ENCODE results near the gene CACNG8.

The CACNG8 gene

GRCh38 chr19:53978975-53979801, 16.5 kb downstream of the CACNG8 start:
- no peak overlapping the region for H3K14ac ChIP-seq (ENCODE audit: low read length)
- H2AK5ac ChIP-seq (ENCODE audit: low read depth, low read length): peak overlapping the region; percentile 40
- no CpG with 5 or more reads among the region's 19 CpGs for WGBS, 2 donors (ENCODE audit: extremely low coverage in 2 of 2, insufficient read length in 2 of 2, insufficient replicate concordance in 1 of 2)
- H3K9me3 ChIP-seq (replicated peaks in 1 of 2; ENCODE audit: control insufficient read depth in 2 of 2, insufficient read depth in 1 of 2, low read depth in 1 of 2, low read length in 2 of 2): no peaks in the 10 kb centered on the region
- no peak overlapping the region for H3K4ac ChIP-seq (ENCODE audit: low read length)
- peaks cover 0 to 20% of the 10 kb centered on the region in 2 donors for H3K36me3 ChIP-seq (replicated peaks in 1 of 2; ENCODE audit: control insufficient read depth in 2 of 2, insufficient read depth in 2 of 2, low read length in 2 of 2)
- H3K23ac ChIP-seq (ENCODE audit: low read depth, low read length, poor library complexity): peak overlapping the region; percentile 50
- no peak overlapping the region for H4K8ac ChIP-seq (ENCODE audit: low read depth, low read length)
- no peak for DNase-seq (ENCODE audit: low spot score)
- no peak overlapping the region for H2BK120ac ChIP-seq (ENCODE audit: low read depth, low read length)
- peak overlapping the region; percentile 75 to 83 for H3K4me3 ChIP-seq (ENCODE audit: low read length in 2 of 2)
- H3K27ac ChIP-seq (replicated peaks; ENCODE audit: low read length): no peak overlapping the region
- H3K18ac ChIP-seq (ENCODE audit: low read length): peak overlapping the region; percentile 92
- peaks cover 1 to 8% of the 10 kb centered on the region in 2 donors for H3K4me1 ChIP-seq (ENCODE audit: control insufficient read depth in 2 of 2, insufficient read depth in 1 of 2, low read depth in 1 of 2, low read length in 2 of 2)
- no peak overlapping the region for H2BK12ac ChIP-seq (ENCODE audit: low read length)
- H3K4me2 ChIP-seq (ENCODE audit: insufficient read depth, low read length, poor library complexity, severe bottlenecking): peak overlapping the region; percentile 87
- no peak overlapping the region for H4K91ac ChIP-seq (ENCODE audit: low read depth, low read length, poor library complexity)
- peaks cover 0 to 31% (median 6%) of the 10 kb centered on the region in 3 experiments for H3K27me3 ChIP-seq (ENCODE audit: control insufficient read depth in 3 of 3, insufficient read depth in 3 of 3, low read depth in 1 of 3, low read length in 3 of 3)
- H2AFZ ChIP-seq (ENCODE audit: low read length): peak overlapping the region; percentile 86
- H2BK5ac ChIP-seq (ENCODE audit: low read length): no peak overlapping the region
- peak overlapping the region; percentile 64 for H3K9ac ChIP-seq (ENCODE audit: low read depth, low read length, poor library complexity)
- no peak overlapping the region for H2BK15ac ChIP-seq (ENCODE audit: low read length)
- no peaks in the 10 kb centered on the region for H3K79me1 ChIP-seq (ENCODE audit: low read depth, low read length)

GRCh38 chr19:53980539-53981375, 18.0 kb downstream of the CACNG8 start:
- H3K4me3 ChIP-seq (ENCODE audit: low read length in 2 of 2): peak overlapping the region; percentile 70 to 75
- no CpG with 5 or more reads among the region's 20 CpGs for WGBS, 2 donors (ENCODE audit: extremely low coverage in 2 of 2, insufficient read length in 2 of 2, insufficient replicate concordance in 1 of 2)
- H3K27ac ChIP-seq (replicated peaks; ENCODE audit: low read length): peak overlapping the region; percentile 65

GRCh38 chr19:53981376-53981951, 18.7 kb downstream of the CACNG8 start:
- Histone ChIP-seq H4K91ac (ENCODE audit: low read depth, low read length, poor library complexity) (no peak overlapping the region), H3K4me3 (ENCODE audit: low read length in 2 of 2) (no peak overlapping the region), H2BK5ac (ENCODE audit: low read length) (no peak overlapping the region), H3K14ac (ENCODE audit: low read length) (no peak overlapping the region), H3K36me3 (replicated peaks in 1 of 2; ENCODE audit: control insufficient read depth in 2 of 2, insufficient read depth in 2 of 2, low read length in 2 of 2) (peaks cover 0 to 7% of the 10 kb centered on the region in 2 donors), H2AFZ (ENCODE audit: low read length) (no peak overlapping the region), H3K9me3 (replicated peaks in 1 of 2; ENCODE audit: control insufficient read depth in 2 of 2, insufficient read depth in 1 of 2, low read depth in 1 of 2, low read length in 2 of 2) (no peaks in the 10 kb centered on the region), H3K27me3 (ENCODE audit: control insufficient read depth in 3 of 3, insufficient read depth in 3 of 3, low read depth in 1 of 3, low read length in 3 of 3) (peaks cover 0 to 31% (median 6%) of the 10 kb centered on the region in 3 experiments), H3K23ac (ENCODE audit: low read depth, low read length, poor library complexity) (peak overlapping the region; percentile 76), H3K9ac (ENCODE audit: low read depth, low read length, poor library complexity) (no peak overlapping the region), H3K79me1 (ENCODE audit: low read depth, low read length) (no peaks in the 10 kb centered on the region), H3K4me2 (ENCODE audit: insufficient read depth, low read length, poor library complexity, severe bottlenecking) (no peak overlapping the region), H3K18ac (ENCODE audit: low read length) (peak overlapping the region; percentile 42), H3K4ac (ENCODE audit: low read length) (no peak overlapping the region), H2BK15ac (ENCODE audit: low read length) (no peak overlapping the region), H3K27ac (replicated peaks; ENCODE audit: low read length) (no peak overlapping the region), H4K8ac (ENCODE audit: low read depth, low read length) (no peak overlapping the region), H2BK12ac (ENCODE audit: low read length) (no peak overlapping the region), H2BK120ac (ENCODE audit: low read depth, low read length) (no peak overlapping the region), H3K4me1 (ENCODE audit: control insufficient read depth in 2 of 2, insufficient read depth in 1 of 2, low read depth in 1 of 2, low read length in 2 of 2) (peaks cover 1 to 8% of the 10 kb centered on the region in 2 donors), H2AK5ac (ENCODE audit: low read depth, low read length) (peak overlapping the region; percentile 36)
- no peak for DNase-seq (ENCODE audit: low spot score)
- no CpG with 5 or more reads among the region's 13 CpGs for WGBS, 2 donors (ENCODE audit: extremely low coverage in 2 of 2, insufficient read length in 2 of 2, insufficient replicate concordance in 1 of 2)

More at GRCh38 chr19:53980539-53981375, 18.0 kb downstream of the CACNG8 start:
- H3K79me1 ChIP-seq (ENCODE audit: low read depth, low read length): no peaks in the 10 kb centered on the region
- no peak overlapping the region for H3K23ac ChIP-seq (ENCODE audit: low read depth, low read length, poor library complexity)
- no peak overlapping the region for H3K14ac ChIP-seq (ENCODE audit: low read length)
- no peak overlapping the region for H2BK120ac ChIP-seq (ENCODE audit: low read depth, low read length)
- no peaks in the 10 kb centered on the region for H3K9me3 ChIP-seq (replicated peaks in 1 of 2; ENCODE audit: control insufficient read depth in 2 of 2, insufficient read depth in 1 of 2, low read depth in 1 of 2, low read length in 2 of 2)
- H2BK12ac ChIP-seq (ENCODE audit: low read length): no peak overlapping the region
- no peak overlapping the region for H3K9ac ChIP-seq (ENCODE audit: low read depth, low read length, poor library complexity)
- H3K4me1 ChIP-seq (ENCODE audit: control insufficient read depth in 2 of 2, insufficient read depth in 1 of 2, low read depth in 1 of 2, low read length in 2 of 2): peaks cover 1 to 8% of the 10 kb centered on the region in 2 donors
- H3K27me3 ChIP-seq (ENCODE audit: control insufficient read depth in 3 of 3, insufficient read depth in 3 of 3, low read depth in 1 of 3, low read length in 3 of 3): peaks cover 0 to 31% (median 6%) of the 10 kb centered on the region in 3 experiments
- no peak overlapping the region for H4K91ac ChIP-seq (ENCODE audit: low read depth, low read length, poor library complexity)
- peak overlapping the region; percentile 86 for H2AFZ ChIP-seq (ENCODE audit: low read length)
- H3K4ac ChIP-seq (ENCODE audit: low read length): no peak overlapping the region
- H3K4me2 ChIP-seq (ENCODE audit: insufficient read depth, low read length, poor library complexity, severe bottlenecking): peak overlapping the region; percentile 87
- H3K18ac ChIP-seq (ENCODE audit: low read length): peak overlapping the region; percentile 84
- no peak for DNase-seq (ENCODE audit: low spot score)
- H2BK15ac ChIP-seq (ENCODE audit: low read length): no peak overlapping the region
- H4K8ac ChIP-seq (ENCODE audit: low read depth, low read length): no peak overlapping the region
- H3K36me3 ChIP-seq (replicated peaks in 1 of 2; ENCODE audit: control insufficient read depth in 2 of 2, insufficient read depth in 2 of 2, low read length in 2 of 2): peaks cover 0 to 13% of the 10 kb centered on the region in 2 donors
- peak overlapping the region; percentile 6 for H2BK5ac ChIP-seq (ENCODE audit: low read length)
- no peak overlapping the region for H2AK5ac ChIP-seq (ENCODE audit: low read depth, low read length)

Measured in neuronal stem cell (in vitro differentiated cells).